ENCODE results near the gene COPB1.

COPB1 gene

DNA sequence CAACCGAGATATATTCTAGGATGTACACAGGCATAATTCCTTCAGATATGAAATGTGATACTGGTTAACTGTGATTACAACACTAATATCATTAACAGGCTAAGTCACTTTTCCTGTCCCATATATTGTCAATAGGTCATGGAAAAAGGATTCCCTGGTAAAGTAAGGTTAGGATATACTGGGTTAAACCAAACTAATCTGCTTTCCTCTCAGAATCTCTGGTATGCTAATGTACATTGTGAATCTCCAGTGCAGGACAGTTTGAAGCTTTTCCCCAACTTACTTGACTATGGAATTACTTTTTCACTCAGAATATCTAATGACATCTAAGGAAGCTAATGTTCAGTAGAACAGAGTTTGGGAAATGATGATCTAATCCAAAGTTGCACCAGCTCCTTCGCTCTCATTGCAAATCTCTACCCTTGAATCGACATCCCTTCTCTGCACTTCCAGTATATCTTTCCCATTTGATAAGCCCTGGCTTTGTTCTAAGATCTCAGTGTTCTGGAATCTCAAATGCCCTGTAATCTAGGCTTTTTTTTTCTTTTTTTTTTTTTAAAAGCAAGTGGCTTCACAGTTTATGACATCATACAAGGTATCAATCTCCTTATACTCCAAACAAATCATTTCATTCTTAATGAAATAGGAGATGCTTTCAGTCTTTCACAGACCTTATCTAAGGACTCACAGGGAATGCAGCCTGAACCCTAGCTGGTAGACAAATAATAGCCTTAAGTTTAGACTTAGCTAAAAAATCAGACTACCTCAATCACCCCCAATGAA is 43.8 kb downstream of the COPB1 start:
- no peak for DNase-seq (ENCODE audit: low spot score)
- TF ChIP-seq, protein P1, sequence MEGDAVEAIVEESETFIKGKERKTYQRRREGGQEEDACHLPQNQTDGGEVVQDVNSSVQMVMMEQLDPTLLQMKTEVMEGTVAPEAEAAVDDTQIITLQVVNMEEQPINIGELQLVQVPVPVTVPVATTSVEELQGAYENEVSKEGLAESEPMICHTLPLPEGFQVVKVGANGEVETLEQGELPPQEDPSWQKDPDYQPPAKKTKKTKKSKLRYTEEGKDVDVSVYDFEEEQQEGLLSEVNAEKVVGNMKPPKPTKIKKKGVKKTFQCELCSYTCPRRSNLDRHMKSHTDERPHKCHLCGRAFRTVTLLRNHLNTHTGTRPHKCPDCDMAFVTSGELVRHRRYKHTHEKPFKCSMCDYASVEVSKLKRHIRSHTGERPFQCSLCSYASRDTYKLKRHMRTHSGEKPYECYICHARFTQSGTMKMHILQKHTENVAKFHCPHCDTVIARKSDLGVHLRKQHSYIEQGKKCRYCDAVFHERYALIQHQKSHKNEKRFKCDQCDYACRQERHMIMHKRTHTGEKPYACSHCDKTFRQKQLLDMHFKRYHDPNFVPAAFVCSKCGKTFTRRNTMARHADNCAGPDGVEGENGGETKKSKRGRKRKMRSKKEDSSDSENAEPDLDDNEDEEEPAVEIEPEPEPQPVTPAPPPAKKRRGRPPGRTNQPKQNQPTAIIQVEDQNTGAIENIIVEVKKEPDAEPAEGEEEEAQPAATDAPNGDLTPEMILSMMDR (IDR thresholded peaks at IDR 0.05; ENCODE audit: borderline replicate concordance, control extremely low read depth, extremely low read depth, insufficient read depth, missing control alignments), result no peak
- in situ Hi-C loops (cut with MboI; ENCODE audit: low sequenced_read_pairs, unreplicated experiment), result no loop called here

DNA sequence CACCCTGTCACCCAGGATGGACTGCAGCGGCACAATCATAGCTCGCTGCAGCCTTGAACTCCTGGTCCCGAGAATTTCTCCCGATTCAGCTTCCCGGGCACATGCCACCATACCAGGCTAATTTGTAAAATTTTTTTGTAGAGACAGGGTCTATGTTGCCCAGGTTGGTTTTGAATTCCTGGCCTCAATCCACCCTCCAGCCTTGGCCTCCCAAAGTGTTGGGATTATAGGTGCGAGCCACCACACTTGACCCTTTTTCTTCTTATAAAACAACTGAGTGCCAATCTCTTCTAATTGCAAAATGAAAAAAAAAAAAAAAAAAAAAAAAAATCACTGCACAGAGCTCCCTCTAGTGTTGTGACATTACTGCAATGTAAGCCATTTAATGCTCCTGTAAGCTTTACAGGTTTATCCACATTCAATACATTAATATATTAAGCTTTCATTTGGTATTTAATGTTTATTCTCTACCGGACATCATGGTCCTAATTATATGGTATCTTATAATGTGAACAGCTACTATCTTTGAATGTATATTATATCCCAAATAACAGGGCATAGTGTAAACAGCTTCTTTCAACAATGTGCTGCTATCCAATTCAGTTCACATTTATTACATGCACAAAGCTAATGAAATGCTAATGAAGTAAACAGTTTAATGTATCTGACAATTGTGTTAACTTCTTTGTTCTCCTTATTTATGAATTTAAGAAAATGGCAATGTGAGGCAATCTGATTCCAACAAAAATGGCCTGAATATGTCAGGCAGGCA is 44.6 kb downstream of the COPB1 start:
- peak; percentile 42 for DNase-seq (ENCODE audit: low spot score)
- in situ Hi-C loops (cut with MboI; ENCODE audit: low sequenced_read_pairs, unreplicated experiment), result no loop called here

DNA sequence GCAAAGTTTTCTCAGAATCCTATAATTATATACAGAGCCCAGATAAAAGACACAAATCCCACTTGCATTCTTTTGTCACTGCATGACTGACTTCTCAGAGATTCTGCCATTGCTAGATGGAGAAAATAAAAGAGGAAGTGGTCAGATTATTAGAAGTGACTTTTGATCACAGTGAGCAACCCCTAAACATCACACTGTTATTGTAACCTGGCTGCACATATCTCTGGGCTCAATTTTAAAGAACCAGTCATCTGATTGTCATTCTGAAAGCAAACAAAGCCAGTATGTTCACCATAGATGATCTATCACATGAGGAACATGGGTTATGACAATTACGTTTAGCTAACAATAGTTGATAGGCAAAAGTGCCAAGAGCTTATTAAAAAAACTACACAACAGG is 47.8 kb downstream of the COPB1 start:
- in situ Hi-C loops (cut with MboI; ENCODE audit: low sequenced_read_pairs, unreplicated experiment), result no loop called here
- TF ChIP-seq, protein P1 (IDR thresholded peaks at IDR 0.05; ENCODE audit: borderline replicate concordance, control extremely low read depth, extremely low read depth, insufficient read depth, missing control alignments), result no peak
- DNase-seq (ENCODE audit: low spot score), result peak; percentile 21

More for the DNA sequence above, 44.6 kb downstream of the COPB1 start:
- TF ChIP-seq, protein P1 (IDR thresholded peaks at IDR 0.05; ENCODE audit: borderline replicate concordance, control extremely low read depth, extremely low read depth, insufficient read depth, missing control alignments), result peak; percentile 38

DNA sequence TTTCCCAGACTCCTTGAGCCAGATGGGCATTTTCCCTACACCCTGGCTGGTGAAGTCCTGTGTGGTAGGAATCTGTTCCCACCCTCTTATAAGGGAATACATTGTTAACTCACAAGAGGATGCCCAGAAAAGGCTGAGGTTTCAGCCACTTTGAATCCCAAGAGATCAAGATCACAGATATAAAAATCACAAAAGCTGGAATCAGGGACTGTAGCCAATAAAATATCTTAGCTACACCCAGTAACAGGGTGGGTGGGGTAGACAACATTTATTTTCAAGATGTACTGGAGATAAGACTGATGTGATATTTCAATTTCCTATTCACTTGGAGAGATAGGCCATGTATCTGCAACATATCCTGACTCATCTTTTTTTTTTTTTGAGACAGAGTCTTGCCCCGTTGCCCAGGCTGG is 50.3 kb downstream of the COPB1 start:
- TF ChIP-seq, protein P1 (IDR thresholded peaks at IDR 0.05; ENCODE audit: borderline replicate concordance, control extremely low read depth, extremely low read depth, insufficient read depth, missing control alignments), result no peak
- in situ Hi-C loops (cut with MboI; ENCODE audit: low sequenced_read_pairs, unreplicated experiment), result no loop called here
- no peak for DNase-seq (ENCODE audit: low spot score)

DNA sequence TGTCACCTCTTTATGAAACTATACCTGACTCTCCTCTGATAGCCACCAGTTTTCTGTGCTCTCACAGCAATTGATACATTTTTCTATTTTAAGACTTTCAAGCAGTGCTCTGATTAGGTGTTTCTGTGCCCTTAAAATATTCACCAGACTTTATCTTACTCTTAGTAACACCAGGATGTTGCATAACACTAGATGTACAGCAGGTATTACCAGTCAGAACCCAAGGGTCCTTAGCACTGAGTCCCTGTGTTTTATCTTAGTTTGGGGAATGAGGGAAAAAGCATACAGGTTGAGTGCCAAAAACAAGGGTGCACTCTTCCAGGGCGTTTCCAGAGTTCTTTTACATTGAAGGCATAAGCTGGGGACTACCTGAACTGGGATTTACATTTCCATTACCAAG is 51.4 kb downstream of the COPB1 start:
- no peak for DNase-seq (ENCODE audit: low spot score)
- in situ Hi-C loops (cut with MboI; ENCODE audit: low sequenced_read_pairs, unreplicated experiment), result no loop called here
- TF ChIP-seq, protein P1 (IDR thresholded peaks at IDR 0.05; ENCODE audit: borderline replicate concordance, control extremely low read depth, extremely low read depth, insufficient read depth, missing control alignments), result no peak

DNA sequence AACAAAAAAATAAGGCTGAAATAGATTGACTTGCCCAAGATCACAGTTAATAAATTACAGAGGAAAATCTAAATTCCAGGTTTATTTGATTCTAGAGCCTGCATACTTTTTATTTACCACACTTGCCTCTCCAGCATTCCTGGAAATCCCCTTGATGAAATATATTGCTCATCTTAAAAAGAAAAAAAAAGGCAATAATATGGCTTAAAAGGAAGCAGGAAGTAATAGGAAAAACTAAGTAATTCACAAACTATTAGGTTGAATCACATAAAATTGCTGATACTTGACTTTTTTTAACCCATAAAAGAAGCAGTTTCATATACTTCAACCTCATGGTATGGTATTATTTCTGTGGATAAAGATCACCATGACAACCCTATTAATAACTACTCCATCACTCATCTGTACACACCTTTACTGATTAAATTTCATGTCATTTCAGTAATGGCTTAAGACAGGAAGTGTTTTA is 52.9 kb downstream of the COPB1 start:
- in situ Hi-C loops (cut with MboI; ENCODE audit: low sequenced_read_pairs, unreplicated experiment), result no loop called here
- DNase-seq (ENCODE audit: low spot score), result peak; percentile 21
- TF ChIP-seq, protein P1 (IDR thresholded peaks at IDR 0.05; ENCODE audit: borderline replicate concordance, control extremely low read depth, extremely low read depth, insufficient read depth, missing control alignments), result no peak

Data from GM13976 (cell line).